ENCODE results near the gene LHX1.
A peak's percentile ranks its signal among the peaks of the same experiment; 100 is the strongest.

Gene LHX1

DNA sequence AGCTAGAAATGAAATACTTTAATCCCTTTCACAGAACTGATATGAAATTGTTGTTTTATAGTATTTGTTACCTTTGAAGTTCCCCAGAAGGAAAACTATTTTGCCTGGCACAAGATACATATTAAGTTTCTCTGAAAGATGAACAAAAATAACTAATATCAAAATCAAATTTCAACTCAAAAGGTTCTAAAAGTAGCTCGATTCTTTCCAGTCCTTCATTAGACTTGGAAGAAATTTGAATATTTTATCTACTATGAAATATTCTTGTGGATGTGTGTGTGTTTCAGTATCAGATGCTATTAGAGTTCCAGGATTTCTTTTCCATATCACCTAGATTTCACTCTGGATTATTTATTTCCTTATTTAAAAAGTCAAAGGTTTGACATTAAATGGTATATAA, 7.9 kb downstream of the LHX1 start:
- Histone ChIP-seq H3K4me3 (ENCODE audit: insufficient read length, low read depth) (no peak overlapping the region), H3K27me3 (ENCODE audit: insufficient read depth, insufficient read length) (peaks cover 96% of the 10 kb centered on the region), H3K36me3 (ENCODE audit: insufficient read depth, insufficient read length, low read length) (peaks cover 2% of the 10 kb centered on the region), H3K9me3 (ENCODE audit: insufficient read depth, low read length) (no peaks in the 10 kb centered on the region), H3K9ac (ENCODE audit: insufficient read length, low read depth) (no peak overlapping the region), H3K4me1 (ENCODE audit: insufficient read depth, insufficient read length) (peaks cover 13% of the 10 kb centered on the region)
- DNase-seq (ENCODE audit: low read depth, low spot score) = no peak
- TF ChIP-seq SUZ12 (IDR thresholded peaks at IDR 0.05; ENCODE audit: extremely low read depth, insufficient read depth, insufficient read length) = no peak
- TF ChIP-seq YY1 (IDR thresholded peaks at IDR 0.05; ENCODE audit: insufficient read depth, insufficient read length) = no peak
- TF ChIP-seq ZNF274 (IDR thresholded peaks at IDR 0.05; ENCODE audit: low read depth, low read length) = no peak

DNA sequence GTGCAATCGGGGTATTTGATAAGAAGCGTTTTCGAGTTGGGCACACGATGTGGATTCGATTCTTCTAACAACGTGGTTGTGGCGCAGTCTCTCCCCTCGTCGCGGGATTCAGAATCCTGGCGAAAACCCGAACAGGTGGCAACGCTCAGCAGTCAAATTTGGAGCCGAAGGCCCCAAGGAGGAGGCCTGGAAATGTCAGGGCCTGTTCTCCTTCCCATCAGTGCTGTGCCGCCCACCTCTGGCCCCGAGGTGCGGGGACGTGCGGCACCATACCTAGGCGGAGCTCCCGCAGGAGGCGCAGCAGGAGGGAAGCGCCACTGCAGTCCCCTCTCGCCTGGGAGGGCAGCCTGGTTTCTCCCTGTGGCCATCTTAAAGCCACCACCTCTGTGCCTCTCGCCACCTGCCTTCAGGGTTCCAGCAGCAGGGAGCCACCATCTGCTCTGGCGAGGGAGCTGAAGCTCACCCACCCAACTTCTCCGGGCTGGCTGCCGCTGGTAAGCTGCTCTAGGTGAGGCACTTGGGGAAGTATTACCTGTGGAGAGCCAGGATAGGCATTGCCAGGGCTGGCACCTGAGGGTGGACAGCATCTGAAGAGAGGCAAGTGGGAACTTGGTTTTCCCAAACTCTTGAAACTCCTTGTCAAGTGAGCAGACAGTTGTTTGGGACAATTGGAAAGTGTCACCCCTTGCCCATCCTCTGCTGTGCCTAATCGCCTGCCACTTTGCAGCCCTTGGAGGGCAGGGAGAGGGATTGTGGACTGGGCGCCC, 8.9 kb downstream of the LHX1 start:
- Histone ChIP-seq H3K4me1 (ENCODE audit: insufficient read depth, insufficient read length) (peaks cover 6% of the 10 kb centered on the region), H3K9ac (ENCODE audit: insufficient read length, low read depth) (no peak overlapping the region), H3K9me3 (ENCODE audit: insufficient read depth, low read length) (no peaks in the 10 kb centered on the region), H3K4me3 (ENCODE audit: insufficient read length, low read depth) (no peak overlapping the region), H3K27me3 (ENCODE audit: insufficient read depth, insufficient read length) (peaks cover 87% of the 10 kb centered on the region), H3K36me3 (ENCODE audit: insufficient read depth, insufficient read length, low read length) (peaks cover 11% of the 10 kb centered on the region)
- no peak for TF ChIP-seq ZNF274 (IDR thresholded peaks at IDR 0.05; ENCODE audit: low read depth, low read length)
- peak; percentile 95 for TF ChIP-seq SUZ12 (IDR thresholded peaks at IDR 0.05; ENCODE audit: extremely low read depth, insufficient read depth, insufficient read length)
- no peak for DNase-seq (ENCODE audit: low read depth, low spot score)

- Histone ChIP-seq H3K4me3 (ENCODE audit: insufficient read length, low read depth) (no peak overlapping the region), H3K4me1 (ENCODE audit: insufficient read depth, insufficient read length) (peaks cover 6% of the 10 kb centered on the region), H3K9ac (ENCODE audit: insufficient read length, low read depth) (no peak overlapping the region), H3K36me3 (ENCODE audit: insufficient read depth, insufficient read length, low read length) (peaks cover 17% of the 10 kb centered on the region), H3K27me3 (ENCODE audit: insufficient read depth, insufficient read length) (peaks cover 81% of the 10 kb centered on the region), H3K9me3 (ENCODE audit: insufficient read depth, low read length) (no peaks in the 10 kb centered on the region)
- no peak for TF ChIP-seq YY1 (IDR thresholded peaks at IDR 0.05; ENCODE audit: insufficient read depth, insufficient read length)
- TF ChIP-seq SUZ12 (IDR thresholded peaks at IDR 0.05; ENCODE audit: extremely low read depth, insufficient read depth, insufficient read length) = no peak
- TF ChIP-seq ZNF274 (IDR thresholded peaks at IDR 0.05; ENCODE audit: low read depth, low read length) = no peak
- DNase-seq (ENCODE audit: low read depth, low spot score) = no peak
Observed at GRCh38 chr17:36946726-36947091, 9.4 kb downstream of the LHX1 start.

DNA sequence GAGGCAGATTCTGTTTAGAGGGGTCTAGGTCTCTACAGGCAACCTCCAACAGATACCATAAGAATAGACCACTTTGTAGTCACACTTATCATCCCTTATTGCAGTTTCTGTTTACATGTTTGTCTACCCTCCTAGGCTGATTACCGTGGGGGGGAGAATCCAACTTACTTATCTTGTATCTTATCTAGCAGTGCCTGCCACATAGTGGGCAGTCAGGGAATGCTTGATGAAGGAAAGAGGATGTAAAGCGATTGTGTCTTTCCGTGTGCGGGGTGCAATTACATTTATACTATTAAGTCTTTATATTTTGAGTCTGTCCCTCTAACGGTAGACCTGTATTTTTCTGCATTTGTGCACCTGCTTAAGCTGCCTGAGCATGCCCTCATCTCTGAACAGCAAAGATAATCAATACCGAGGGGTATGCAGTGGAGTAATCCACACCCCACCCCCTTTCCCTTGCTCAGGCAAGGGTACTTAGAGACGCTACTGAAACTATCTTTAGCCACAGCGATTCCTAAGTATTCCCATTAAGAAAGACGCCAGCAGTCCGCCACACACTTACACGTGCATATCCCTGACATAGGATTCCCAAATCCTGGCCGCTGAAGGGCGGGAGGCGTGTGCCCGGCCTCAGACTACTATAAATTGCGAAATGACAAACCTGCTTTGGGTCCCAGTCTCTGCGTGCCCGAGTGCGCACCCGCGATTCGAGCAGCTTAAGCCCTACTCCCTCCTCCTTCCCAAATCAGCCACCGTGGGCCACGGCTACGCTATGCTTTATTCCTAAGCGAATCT, 10.8 kb downstream of the LHX1 start:
- H3K27me3 ChIP-seq (ENCODE audit: insufficient read depth, insufficient read length) = peaks cover 67% of the 10 kb centered on the region
- DNase-seq (ENCODE audit: low read depth, low spot score) = no peak
- TF ChIP-seq YY1 (IDR thresholded peaks at IDR 0.05; ENCODE audit: insufficient read depth, insufficient read length) = no peak
- no peak for TF ChIP-seq ZNF274 (IDR thresholded peaks at IDR 0.05; ENCODE audit: low read depth, low read length)
- TF ChIP-seq SUZ12 (IDR thresholded peaks at IDR 0.05; ENCODE audit: extremely low read depth, insufficient read depth, insufficient read length) = no peak

GRCh38 chr17:36948717-36949460, 11.6 kb downstream of the LHX1 start, which contains the start of gene AATF:
Gene AATF (plus strand): TSS chr17:36948954. CDS start chr17:36949126, 172 bp downstream.
- TF ChIP-seq ZNF274 (IDR thresholded peaks at IDR 0.05; ENCODE audit: low read depth, low read length) (no peak), SUZ12 (IDR thresholded peaks at IDR 0.05; ENCODE audit: extremely low read depth, insufficient read depth, insufficient read length) (no peak), YY1 (IDR thresholded peaks at IDR 0.05; ENCODE audit: insufficient read depth, insufficient read length) (no peak)
- Histone ChIP-seq H3K36me3 (ENCODE audit: insufficient read depth, insufficient read length, low read length) (peaks cover 39% of the 10 kb centered on the region), H3K4me3 (ENCODE audit: insufficient read length, low read depth) (peak within 1 kb of the TSS; percentile 84), H3K9me3 (ENCODE audit: insufficient read depth, low read length) (no peaks in the 10 kb centered on the region), H3K4me1 (ENCODE audit: insufficient read depth, insufficient read length) (peaks cover 3% of the 10 kb centered on the region), H3K27me3 (ENCODE audit: insufficient read depth, insufficient read length) (peaks cover 59% of the 10 kb centered on the region), H3K9ac (ENCODE audit: insufficient read length, low read depth) (peak within 1 kb of the TSS; percentile 89)
- DNase-seq (ENCODE audit: low read depth, low spot score) = peak; percentile 86

More for the DNA sequence above, 10.8 kb downstream of the LHX1 start:
- peaks cover 31% of the 10 kb centered on the region for H3K36me3 ChIP-seq (ENCODE audit: insufficient read depth, insufficient read length, low read length)
- H3K4me1 ChIP-seq (ENCODE audit: insufficient read depth, insufficient read length) = peaks cover 3% of the 10 kb centered on the region
- H3K4me3 ChIP-seq (ENCODE audit: insufficient read length, low read depth) = peak overlapping the region; percentile 84
- H3K9me3 ChIP-seq (ENCODE audit: insufficient read depth, low read length) = no peaks in the 10 kb centered on the region
- peak overlapping the region; percentile 44 for H3K9ac ChIP-seq (ENCODE audit: insufficient read length, low read depth)

GRCh38 chr17:36949461-36949927, 12.2 kb downstream of the LHX1 start:
- Histone ChIP-seq H3K9me3 (ENCODE audit: insufficient read depth, low read length) (no peaks in the 10 kb centered on the region), H3K4me1 (ENCODE audit: insufficient read depth, insufficient read length) (peaks cover 3% of the 10 kb centered on the region), H3K9ac (ENCODE audit: insufficient read length, low read depth) (peak overlapping the region; percentile 89), H3K36me3 (ENCODE audit: insufficient read depth, insufficient read length, low read length) (peaks cover 45% of the 10 kb centered on the region), H3K4me3 (ENCODE audit: insufficient read length, low read depth) (peak overlapping the region; percentile 84), H3K27me3 (ENCODE audit: insufficient read depth, insufficient read length) (peaks cover 53% of the 10 kb centered on the region)
- TF ChIP-seq YY1 (IDR thresholded peaks at IDR 0.05; ENCODE audit: insufficient read depth, insufficient read length) (no peak), ZNF274 (IDR thresholded peaks at IDR 0.05; ENCODE audit: low read depth, low read length) (no peak), SUZ12 (IDR thresholded peaks at IDR 0.05; ENCODE audit: extremely low read depth, insufficient read depth, insufficient read length) (no peak)
- no peak for DNase-seq (ENCODE audit: low read depth, low spot score)
